ENCODE results near the gene FARS2. TPM values are rescaled to one million over a fixed set of nuclear protein-coding genes. Genes with fewer than 3 reads are reported as not detected.

The FARS2 gene
- total RNA-seq, 2 experiments from 2014 or later = 13.8 to 14.3 TPM

DNA sequence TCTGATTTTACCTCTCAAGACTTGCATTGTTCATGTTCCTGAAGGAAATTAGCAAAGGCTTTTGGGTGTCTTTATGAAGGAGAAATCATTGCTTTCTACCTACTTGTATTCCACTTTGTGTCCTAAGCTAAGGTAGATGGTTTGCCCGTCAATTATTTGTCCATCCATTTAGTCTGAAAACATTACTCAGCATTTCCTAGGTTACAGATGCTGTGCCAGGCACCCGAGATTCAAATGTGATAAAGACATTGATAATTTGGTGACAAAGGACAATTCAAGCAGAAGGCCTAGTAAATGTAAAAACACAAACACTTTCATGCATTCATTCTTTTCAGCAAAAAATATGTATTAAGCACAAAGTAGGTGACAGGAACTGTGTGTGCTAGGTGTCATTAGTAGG lies 251.1 kb downstream of the FARS2 start:
- Histone ChIP-seq H3K36me3 (ENCODE audit: insufficient read depth, low read length) (no peaks in the 10 kb centered on the region), H3K79me2 (ENCODE audit: insufficient read depth, low read depth, low read length) (no peaks in the 10 kb centered on the region), H3K4me2 (ENCODE audit: low read length) (no peak overlapping the region), H3K4me3 (ENCODE audit: low read depth, low read length, poor library complexity, severe bottlenecking) (no peak overlapping the region), H3K4me1 (ENCODE audit: insufficient read depth, low read length, poor library complexity, severe bottlenecking) (no peaks in the 10 kb centered on the region), H3K9me2 (ENCODE audit: insufficient read depth, low read length) (no peaks in the 10 kb centered on the region), H3K9me3 (ENCODE audit: low read length) (no peaks in the 10 kb centered on the region), H4K20me1 (ENCODE audit: insufficient read depth, low read length) (no peaks in the 10 kb centered on the region), H3K27ac (ENCODE audit: low read depth, low read length, poor library complexity, severe bottlenecking) (no peak overlapping the region), H2AFZ (ENCODE audit: low read length) (no peak overlapping the region)
- ChIA-PET POLR2A (no interaction called here), CTCF (ENCODE audit: unreplicated experiment) (no interaction called here)
- TF ChIP-seq, protein P1, sequence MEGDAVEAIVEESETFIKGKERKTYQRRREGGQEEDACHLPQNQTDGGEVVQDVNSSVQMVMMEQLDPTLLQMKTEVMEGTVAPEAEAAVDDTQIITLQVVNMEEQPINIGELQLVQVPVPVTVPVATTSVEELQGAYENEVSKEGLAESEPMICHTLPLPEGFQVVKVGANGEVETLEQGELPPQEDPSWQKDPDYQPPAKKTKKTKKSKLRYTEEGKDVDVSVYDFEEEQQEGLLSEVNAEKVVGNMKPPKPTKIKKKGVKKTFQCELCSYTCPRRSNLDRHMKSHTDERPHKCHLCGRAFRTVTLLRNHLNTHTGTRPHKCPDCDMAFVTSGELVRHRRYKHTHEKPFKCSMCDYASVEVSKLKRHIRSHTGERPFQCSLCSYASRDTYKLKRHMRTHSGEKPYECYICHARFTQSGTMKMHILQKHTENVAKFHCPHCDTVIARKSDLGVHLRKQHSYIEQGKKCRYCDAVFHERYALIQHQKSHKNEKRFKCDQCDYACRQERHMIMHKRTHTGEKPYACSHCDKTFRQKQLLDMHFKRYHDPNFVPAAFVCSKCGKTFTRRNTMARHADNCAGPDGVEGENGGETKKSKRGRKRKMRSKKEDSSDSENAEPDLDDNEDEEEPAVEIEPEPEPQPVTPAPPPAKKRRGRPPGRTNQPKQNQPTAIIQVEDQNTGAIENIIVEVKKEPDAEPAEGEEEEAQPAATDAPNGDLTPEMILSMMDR (conservative IDR thresholded peaks at IDR 0.05; ENCODE audit: low read length) = no peak
- no peak for TF ChIP-seq EZH2phosphoT487 (IDR thresholded peaks at IDR 0.05; ENCODE audit: borderline replicate concordance, low read depth, low read length)
- DNase-seq (ENCODE audit: low spot score) = no peak
- no TSS peak for BruUV-seq (replicated peaks)
- intact Hi-C loops (cut with micrococcal nuclease; ENCODE audit: unreplicated experiment) = no loop called here

DNA sequence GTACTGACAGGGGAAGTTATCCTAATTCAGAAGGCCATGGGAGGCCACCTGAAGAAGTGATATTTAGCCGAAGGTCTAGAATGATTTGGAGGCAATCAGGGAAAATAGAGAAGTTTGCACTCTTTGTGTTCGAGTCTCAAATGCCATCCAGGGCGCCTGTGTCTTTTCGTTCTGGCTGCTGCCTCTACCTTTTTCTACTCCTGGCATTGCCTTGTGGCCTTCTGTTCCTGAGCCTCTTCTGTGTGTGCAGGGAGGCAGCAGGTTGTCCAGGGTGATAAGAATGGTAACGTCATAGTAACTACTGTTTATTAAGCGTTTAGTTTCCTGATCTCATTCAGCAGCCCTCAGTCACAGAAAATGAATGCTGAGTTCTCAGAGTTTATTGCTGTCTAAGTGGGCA lies 252.1 kb downstream of the FARS2 start:
- intact Hi-C loops (cut with micrococcal nuclease; ENCODE audit: unreplicated experiment) = no loop called here
- Histone ChIP-seq H4K20me1 (ENCODE audit: insufficient read depth, low read length) (no peaks in the 10 kb centered on the region), H2AFZ (ENCODE audit: low read length) (no peak overlapping the region), H3K9me2 (ENCODE audit: insufficient read depth, low read length) (no peaks in the 10 kb centered on the region), H3K27ac (ENCODE audit: low read depth, low read length, poor library complexity, severe bottlenecking) (no peak overlapping the region), H3K79me2 (ENCODE audit: insufficient read depth, low read depth, low read length) (no peaks in the 10 kb centered on the region), H3K4me2 (ENCODE audit: low read length) (no peak overlapping the region), H3K9me3 (ENCODE audit: low read length) (no peaks in the 10 kb centered on the region), H3K4me3 (ENCODE audit: low read depth, low read length, poor library complexity, severe bottlenecking) (no peak overlapping the region), H3K36me3 (ENCODE audit: insufficient read depth, low read length) (no peaks in the 10 kb centered on the region), H3K4me1 (ENCODE audit: insufficient read depth, low read length, poor library complexity, severe bottlenecking) (no peaks in the 10 kb centered on the region)
- CTCF ChIA-PET (ENCODE audit: unreplicated experiment) = no interaction called here
- TF ChIP-seq, protein P1 (conservative IDR thresholded peaks at IDR 0.05; ENCODE audit: low read length) = no peak
- TF ChIP-seq EZH2phosphoT487 (IDR thresholded peaks at IDR 0.05; ENCODE audit: borderline replicate concordance, low read depth, low read length) = no peak
- POLR2A ChIA-PET = no interaction called here
- DNase-seq (ENCODE audit: low spot score) = no peak
- BruUV-seq (replicated peaks) = no TSS peak

DNA sequence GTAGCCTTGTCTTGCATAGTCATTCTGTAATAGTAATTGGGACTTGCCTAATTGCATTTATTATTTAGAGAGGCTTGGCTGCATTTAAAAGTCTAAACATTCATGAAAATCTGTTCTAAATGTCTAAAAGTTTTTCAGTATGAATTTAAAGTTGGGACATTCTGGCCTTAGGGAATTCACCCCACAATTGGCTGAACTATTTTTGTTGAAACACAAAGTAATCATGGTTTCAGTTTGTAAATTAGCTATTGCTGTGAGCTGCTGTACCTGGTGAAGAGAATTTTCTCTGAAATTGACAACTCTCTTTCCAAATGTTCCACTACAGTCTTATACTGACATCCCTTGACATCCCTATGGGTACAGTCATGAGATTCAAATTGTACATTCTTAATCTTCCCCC lies 253.0 kb downstream of the FARS2 start:
- BruUV-seq (replicated peaks) = no TSS peak
- Histone ChIP-seq H3K27ac (ENCODE audit: low read depth, low read length, poor library complexity, severe bottlenecking) (no peak overlapping the region), H3K36me3 (ENCODE audit: insufficient read depth, low read length) (no peaks in the 10 kb centered on the region), H2AFZ (ENCODE audit: low read length) (no peak overlapping the region), H3K4me2 (ENCODE audit: low read length) (no peak overlapping the region), H4K20me1 (ENCODE audit: insufficient read depth, low read length) (no peaks in the 10 kb centered on the region), H3K4me1 (ENCODE audit: insufficient read depth, low read length, poor library complexity, severe bottlenecking) (no peaks in the 10 kb centered on the region), H3K9me3 (ENCODE audit: low read length) (no peaks in the 10 kb centered on the region), H3K79me2 (ENCODE audit: insufficient read depth, low read depth, low read length) (no peaks in the 10 kb centered on the region), H3K9me2 (ENCODE audit: insufficient read depth, low read length) (no peaks in the 10 kb centered on the region), H3K4me3 (ENCODE audit: low read depth, low read length, poor library complexity, severe bottlenecking) (no peak overlapping the region)
- DNase-seq (ENCODE audit: low spot score) = no peak
- ChIA-PET CTCF (ENCODE audit: unreplicated experiment) (no interaction called here), POLR2A (no interaction called here)
- intact Hi-C loops (cut with micrococcal nuclease; ENCODE audit: unreplicated experiment) = no loop called here
- no peak for TF ChIP-seq EZH2phosphoT487 (IDR thresholded peaks at IDR 0.05; ENCODE audit: borderline replicate concordance, low read depth, low read length)
- TF ChIP-seq, protein P1 (conservative IDR thresholded peaks at IDR 0.05; ENCODE audit: low read length) = no peak
